Glutamatergic neuron (in vitro differentiated cells): Measurements from ENCODE around the gene RND3. TPM values are rescaled to one million over a fixed set of nuclear protein-coding genes. Genes with fewer than 3 reads are reported as not detected.

Experiments used
- DNase-seq: peaks from one replicate; pipeline ENCODE4 v3.0.0; 2022
- H3K27ac Mint-ChIP-seq: one replicate; pipeline ENCODE4 v1.8.0; 2020; ENCODE audit warnings: mild to moderate bottlenecking, mixed read lengths, inconsistent platforms; ENCODE audit not compliant: unreplicated experiment
- H3K27me3 Mint-ChIP-seq: one replicate; pipeline ENCODE4 v1.8.0; 2020; ENCODE audit warnings: mild to moderate bottlenecking, moderate library complexity, mixed read lengths, inconsistent platforms; ENCODE audit not compliant: unreplicated experiment
- H3K36me3 Mint-ChIP-seq: one replicate; pipeline ENCODE4 v1.8.0; 2020; ENCODE audit warnings: mild to moderate bottlenecking, mixed read lengths, inconsistent platforms; ENCODE audit not compliant: unreplicated experiment
- H3K4me1 Mint-ChIP-seq: one replicate; pipeline ENCODE4 v1.8.0; 2020; ENCODE audit warnings: mild to moderate bottlenecking, low read depth, mixed read lengths, inconsistent platforms; ENCODE audit not compliant: unreplicated experiment
- H3K4me3 Mint-ChIP-seq: one replicate; pipeline ENCODE4 v1.8.0; 2020; ENCODE audit warnings: mild to moderate bottlenecking, mixed read lengths, inconsistent platforms; ENCODE audit not compliant: unreplicated experiment
- H3K9me3 Mint-ChIP-seq: one replicate; pipeline ENCODE4 v1.8.0; 2020; ENCODE audit warnings: mild to moderate bottlenecking, moderate library complexity, mixed read lengths, inconsistent platforms; ENCODE audit not compliant: unreplicated experiment
- CTCF ChIP-seq: fragments of 200-600 bp; sonication (generic); IDR thresholded peaks from one replicate; pipeline ENCODE4 v1.5.0; 2021; ENCODE audit not compliant: partially characterized antibody, unreplicated experiment
- total RNA-seq: library from RNA; stranded (reverse); fragmentation: NEBNext Ultra II Directional; extraction: Animal tissue kit (Norgen Biotek cat#: 25700); gene quantifications from one replicate; pipeline ENCODE4 v1.2.1, GENCODE V29; 2021; ENCODE audit not compliant: unreplicated experiment

Gene RND3
- total RNA-seq, 1 donor from 2014 or later, result 49.0 TPM

GRCh38 chr2:150484006-150484405 lies 3.5 kb downstream of the RND3 start:
- H3K9me3 Mint-ChIP-seq, result peaks cover 10% of the 10 kb centered on the region
- peak overlapping the region; percentile 96 for H3K27ac Mint-ChIP-seq
- no peaks in the 10 kb centered on the region for H3K27me3 Mint-ChIP-seq
- H3K36me3 Mint-ChIP-seq, result no peaks in the 10 kb centered on the region
- H3K4me3 Mint-ChIP-seq, result peak overlapping the region; percentile 94
- H3K4me1 Mint-ChIP-seq, result peaks cover 20% of the 10 kb centered on the region
- no peak for TF ChIP-seq CTCF
- no peak for DNase-seq

GRCh38 chr2:150483532-150483931 lies 3.9 kb downstream of the RND3 start:
- Mint-ChIP-seq H3K27me3 (no peaks in the 10 kb centered on the region), H3K9me3 (peaks cover 10% of the 10 kb centered on the region), H3K4me3 (peak overlapping the region; percentile 69), H3K4me1 (peaks cover 20% of the 10 kb centered on the region), H3K36me3 (no peaks in the 10 kb centered on the region), H3K27ac (no peak overlapping the region)
- no peak for TF ChIP-seq CTCF
- DNase-seq, result no peak

- no peak for DNase-seq
- peaks cover 25% of the 10 kb centered on the region for H3K4me1 Mint-ChIP-seq
- no peak for TF ChIP-seq CTCF
- no peaks in the 10 kb centered on the region for H3K27me3 Mint-ChIP-seq
- peak overlapping the region; percentile 69 for H3K4me3 Mint-ChIP-seq
- no peaks in the 10 kb centered on the region for H3K36me3 Mint-ChIP-seq
- H3K9me3 Mint-ChIP-seq, result peaks cover 10% of the 10 kb centered on the region
- no peak overlapping the region for H3K27ac Mint-ChIP-seq
These were observed 4.6 kb downstream of the RND3 start for GRCh38 chr2:150482667-150483400.

- no peaks in the 10 kb centered on the region for H3K36me3 Mint-ChIP-seq
- peaks cover 31% of the 10 kb centered on the region for H3K4me1 Mint-ChIP-seq
- H3K27ac Mint-ChIP-seq, result no peak overlapping the region
- no peak for DNase-seq
- no peak for TF ChIP-seq CTCF
- no peaks in the 10 kb centered on the region for H3K27me3 Mint-ChIP-seq
- peaks cover 9% of the 10 kb centered on the region for H3K9me3 Mint-ChIP-seq
- no peak overlapping the region for H3K4me3 Mint-ChIP-seq
These were observed 5.4 kb downstream of the RND3 start for GRCh38 chr2:150482111-150482510.

GRCh38 chr2:150480971-150481830 lies 6.3 kb downstream of the RND3 start:
- peaks cover 39% of the 10 kb centered on the region for H3K4me1 Mint-ChIP-seq
- peaks cover 5% of the 10 kb centered on the region for H3K9me3 Mint-ChIP-seq
- no peaks in the 10 kb centered on the region for H3K27me3 Mint-ChIP-seq
- no peak for TF ChIP-seq CTCF
- H3K4me3 Mint-ChIP-seq, result no peak overlapping the region
- no peaks in the 10 kb centered on the region for H3K36me3 Mint-ChIP-seq
- DNase-seq, result no peak
- H3K27ac Mint-ChIP-seq, result no peak overlapping the region
